ENCODE data around the gene YIF1A. TPM values are rescaled to one million over a fixed set of nuclear protein-coding genes. Genes with fewer than 3 reads are reported as not detected.

The YIF1A gene
- total and polyA plus RNA-seq, 2 donors (not counting 3 experiments of a cell fraction or from before 2014, with no cell fraction given), result 104 to 271 TPM

DNA sequence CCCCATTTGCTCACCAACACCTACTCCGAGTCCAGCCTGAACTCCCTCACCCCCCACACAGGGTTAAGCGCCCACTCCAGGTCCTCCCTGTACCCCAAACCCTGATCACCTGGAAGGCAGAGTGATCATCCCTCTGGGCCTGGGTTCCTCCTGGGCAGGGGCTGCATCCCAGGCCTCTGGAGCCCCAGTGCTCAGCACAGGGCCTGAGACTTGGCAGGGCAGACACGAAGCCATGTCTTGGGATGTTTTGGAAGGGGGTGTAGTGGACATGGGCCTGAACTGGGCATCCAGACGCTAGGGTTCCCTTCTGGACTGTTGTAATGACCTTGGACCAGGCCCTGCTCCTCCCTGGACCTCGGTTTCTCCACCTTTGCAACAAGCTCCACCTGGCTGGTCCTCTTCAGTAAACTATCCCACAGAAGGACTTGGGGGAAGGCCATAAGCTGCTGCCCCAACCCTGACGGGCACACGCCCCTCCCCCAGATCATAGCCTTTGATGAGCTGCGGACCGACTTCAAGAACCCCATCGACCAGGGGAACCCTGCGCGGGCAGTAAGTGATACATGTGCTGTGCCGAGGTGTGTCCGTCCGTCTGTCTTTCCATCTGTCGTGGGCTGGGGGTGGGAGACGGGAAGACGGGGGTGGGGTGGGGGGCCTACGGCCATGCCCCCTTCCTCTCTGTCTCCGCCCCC is 7.0 kb downstream of the YIF1A start:
- H3K4me3 ChIP-seq (replicated peaks in 1 of 3; ENCODE audit: insufficient read depth in 1 of 3, low read depth in 1 of 3, low read length in 3 of 3), result no peak overlapping the region
- intact Hi-C loops (cut with micrococcal nuclease) (loop anchor here (1.0 kb wide), 1 partner anchor 60 kb away; no protein-coding TSS in a partner anchor), dilution Hi-C loops (cut with MboI; ENCODE audit: extremely low pct_ligation_motif_present, low sequenced_read_pairs) (no loop called here)
- no peaks in the 10 kb centered on the region for H4K20me1 ChIP-seq (replicated peaks; ENCODE audit: control insufficient read depth, extremely low read depth, insufficient read depth, low read length)
- no peaks in the 10 kb centered on the region for H3K9me3 ChIP-seq (replicated peaks; ENCODE audit: control insufficient read depth, insufficient read depth, low read length)
- H3K9me1 ChIP-seq (replicated peaks; ENCODE audit: control insufficient read depth, extremely low read depth, insufficient read depth, low read length), result no peaks in the 10 kb centered on the region
- no peaks in the 10 kb centered on the region for H3K4me1 ChIP-seq (ENCODE audit: control insufficient read depth, extremely low read depth, insufficient read depth, low read length)
- peaks cover 0 to 7% of the 10 kb centered on the region in 2 experiments for H3K36me3 ChIP-seq (ENCODE audit: control insufficient read depth in 2 of 2, extremely low read depth in 1 of 2, insufficient read depth in 2 of 2, low read length in 2 of 2)
- no peak overlapping the region for H3K4me2 ChIP-seq (ENCODE audit: insufficient read depth, low read length)
- H3K9ac ChIP-seq (replicated peaks; ENCODE audit: extremely low read depth, insufficient read depth, low read length), result no peak overlapping the region
- TF ChIP-seq, protein P1, sequence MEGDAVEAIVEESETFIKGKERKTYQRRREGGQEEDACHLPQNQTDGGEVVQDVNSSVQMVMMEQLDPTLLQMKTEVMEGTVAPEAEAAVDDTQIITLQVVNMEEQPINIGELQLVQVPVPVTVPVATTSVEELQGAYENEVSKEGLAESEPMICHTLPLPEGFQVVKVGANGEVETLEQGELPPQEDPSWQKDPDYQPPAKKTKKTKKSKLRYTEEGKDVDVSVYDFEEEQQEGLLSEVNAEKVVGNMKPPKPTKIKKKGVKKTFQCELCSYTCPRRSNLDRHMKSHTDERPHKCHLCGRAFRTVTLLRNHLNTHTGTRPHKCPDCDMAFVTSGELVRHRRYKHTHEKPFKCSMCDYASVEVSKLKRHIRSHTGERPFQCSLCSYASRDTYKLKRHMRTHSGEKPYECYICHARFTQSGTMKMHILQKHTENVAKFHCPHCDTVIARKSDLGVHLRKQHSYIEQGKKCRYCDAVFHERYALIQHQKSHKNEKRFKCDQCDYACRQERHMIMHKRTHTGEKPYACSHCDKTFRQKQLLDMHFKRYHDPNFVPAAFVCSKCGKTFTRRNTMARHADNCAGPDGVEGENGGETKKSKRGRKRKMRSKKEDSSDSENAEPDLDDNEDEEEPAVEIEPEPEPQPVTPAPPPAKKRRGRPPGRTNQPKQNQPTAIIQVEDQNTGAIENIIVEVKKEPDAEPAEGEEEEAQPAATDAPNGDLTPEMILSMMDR (IDR thresholded peaks at IDR 0.05; ENCODE audit: extremely low read depth in 1 of 2, insufficient read depth in 1 of 2, low read depth in 1 of 2, low read length in 2 of 2), result no peak
- TF ChIP-seq POLR2A (IDR thresholded peaks at IDR 0.05; ENCODE audit: low read depth, low read length) (no peak), FOS (IDR thresholded peaks at IDR 0.05; ENCODE audit: borderline replicate concordance, insufficient read depth, low read length) (no peak), GATA2 (IDR thresholded peaks at IDR 0.05; ENCODE audit: insufficient read depth, insufficient read length, low read depth, low read length) (no peak), EZH2 (IDR thresholded peaks at IDR 0.05; ENCODE audit: borderline replicate concordance, low read depth, low read length, severe bottlenecking) (no peak)
- TF ChIP-seq, protein P2, sequence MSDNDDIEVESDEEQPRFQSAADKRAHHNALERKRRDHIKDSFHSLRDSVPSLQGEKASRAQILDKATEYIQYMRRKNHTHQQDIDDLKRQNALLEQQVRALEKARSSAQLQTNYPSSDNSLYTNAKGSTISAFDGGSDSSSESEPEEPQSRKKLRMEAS (IDR thresholded peaks at IDR 0.05; ENCODE audit: insufficient read depth, insufficient read length), result no peak
- H2AFZ ChIP-seq (ENCODE audit: low read depth, low read length), result no peak overlapping the region
- FAIRE-seq, result no peak
- no peak overlapping the region for H3K27ac ChIP-seq (ENCODE audit: insufficient read depth, low read depth, low read length)
- POLR2A ChIA-PET, result no interaction called here
- H3K79me2 ChIP-seq (ENCODE audit: control insufficient read depth, insufficient read depth, low read length), result no peaks in the 10 kb centered on the region
- peaks cover 0 to 4% of the 10 kb centered on the region in 2 experiments for H3K27me3 ChIP-seq (ENCODE audit: control insufficient read depth in 2 of 2, insufficient read depth in 2 of 2, low read length in 2 of 2)
- DNase-seq (ENCODE audit: low read depth, low spot score), result no peak
- no TSS peak for BruUV-seq (replicated peaks)
- CTCF ChIA-PET, result interaction anchor here (0.7 to 3.2 kb wide), 13 partner anchors 9 to 104 kb away, joined by 3 to 53 read pairs (median 7); partner anchors contain the start of genes CD248, RAB1B, RIN1 and TMEM151A
